ENCODE results near the gene MAN1B1.

The MAN1B1 gene

DNA sequence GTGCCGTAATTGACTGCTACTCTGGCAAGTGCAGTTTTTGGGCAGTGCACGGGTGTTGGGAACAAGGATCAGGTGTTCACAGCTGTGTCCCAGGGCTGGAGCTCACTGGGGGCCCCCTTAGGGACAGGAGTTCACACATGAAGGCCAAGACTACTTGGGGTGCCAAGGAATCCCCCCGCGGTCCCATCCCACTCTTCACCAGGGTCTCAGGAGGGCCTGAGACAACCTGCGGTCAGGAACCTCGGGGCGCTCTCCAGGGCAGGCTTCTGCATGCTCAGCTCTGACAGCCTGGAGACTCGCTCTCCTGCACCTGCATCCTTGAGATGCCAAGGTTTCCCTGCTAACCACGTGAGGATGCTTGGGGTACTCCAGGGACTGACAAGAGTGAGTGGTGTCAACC lies 2.3 kb upstream of the MAN1B1 start:
- no peak for DNase-seq

- DNase-seq = peak in 4 of 56 donors; percentile 30 to 50 (median 42)
Observed at GRCh38 chr9:137085920-137086530, 760 bp upstream of the MAN1B1 start.

GRCh38 chr9:137087409-137087925 lies 682 bp downstream of the MAN1B1 start:
- no peak for DNase-seq

DNA sequence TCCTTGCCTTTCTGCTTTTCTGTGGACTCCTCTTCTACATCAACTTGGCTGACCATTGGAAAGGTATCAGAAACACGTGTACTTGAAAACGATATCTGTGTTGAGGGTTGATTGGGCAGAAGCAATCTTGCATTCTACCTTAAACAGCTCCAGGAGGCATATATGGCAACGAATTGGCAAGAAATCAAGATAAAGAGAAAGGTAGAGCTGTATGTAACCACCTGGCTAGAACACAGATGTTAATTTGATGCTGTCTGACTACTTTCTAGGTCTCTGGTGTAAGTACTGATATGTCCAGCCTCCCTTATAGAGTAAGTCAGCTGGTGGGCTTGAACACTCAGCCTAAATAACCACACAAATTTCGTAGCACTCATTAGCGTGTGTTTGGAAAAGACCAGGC lies 1.3 kb downstream of the MAN1B1 start:
- no peak for DNase-seq

GRCh38 chr9:137089232-137089947 lies 2.6 kb downstream of the MAN1B1 start:
- DNase-seq = peak in 1 of 56 donors; percentile 21

DNA sequence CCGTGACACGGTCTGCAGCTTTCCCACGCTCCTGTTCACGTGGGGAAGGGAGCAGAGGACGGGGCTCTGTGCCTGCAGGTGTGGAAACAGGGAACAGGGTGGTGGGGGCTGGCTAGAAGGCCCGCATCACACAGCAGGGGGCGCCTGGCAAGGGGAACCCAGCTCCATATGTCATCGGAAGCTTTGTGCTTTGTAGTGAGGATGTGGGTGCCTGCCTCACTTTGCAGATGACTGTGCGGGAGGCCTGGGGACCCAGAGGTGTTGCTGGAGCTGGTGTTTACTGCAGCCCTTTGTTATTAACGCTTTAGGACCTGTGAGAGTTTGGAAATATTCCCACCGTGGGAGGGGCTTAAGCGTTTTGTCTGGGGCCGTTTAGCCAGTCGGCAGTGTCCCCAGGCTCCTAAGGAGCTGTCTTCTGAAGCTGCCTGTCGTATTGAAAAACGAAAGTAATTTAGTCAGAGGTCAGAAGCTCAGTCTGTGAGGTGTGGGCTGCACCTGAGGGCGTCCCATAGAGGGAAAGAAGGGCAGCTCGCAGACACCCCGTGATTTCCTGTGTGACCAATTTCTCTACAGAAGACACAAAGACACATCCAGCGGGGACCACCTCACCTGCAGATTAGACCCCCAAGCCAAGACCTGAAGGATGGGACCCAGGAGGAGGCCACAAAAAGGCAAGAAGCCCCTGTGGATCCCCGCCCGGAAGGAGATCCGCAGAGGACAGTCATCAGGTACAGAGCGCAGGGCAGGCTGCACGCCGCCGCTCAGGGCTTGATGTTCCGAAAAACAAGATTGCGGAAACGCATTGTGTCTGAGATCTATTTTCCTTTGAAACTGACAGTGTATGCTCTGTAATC lies 9.1 kb downstream of the MAN1B1 start:
- DNase-seq = peak in 1 of 56 donors; percentile 16

DNA sequence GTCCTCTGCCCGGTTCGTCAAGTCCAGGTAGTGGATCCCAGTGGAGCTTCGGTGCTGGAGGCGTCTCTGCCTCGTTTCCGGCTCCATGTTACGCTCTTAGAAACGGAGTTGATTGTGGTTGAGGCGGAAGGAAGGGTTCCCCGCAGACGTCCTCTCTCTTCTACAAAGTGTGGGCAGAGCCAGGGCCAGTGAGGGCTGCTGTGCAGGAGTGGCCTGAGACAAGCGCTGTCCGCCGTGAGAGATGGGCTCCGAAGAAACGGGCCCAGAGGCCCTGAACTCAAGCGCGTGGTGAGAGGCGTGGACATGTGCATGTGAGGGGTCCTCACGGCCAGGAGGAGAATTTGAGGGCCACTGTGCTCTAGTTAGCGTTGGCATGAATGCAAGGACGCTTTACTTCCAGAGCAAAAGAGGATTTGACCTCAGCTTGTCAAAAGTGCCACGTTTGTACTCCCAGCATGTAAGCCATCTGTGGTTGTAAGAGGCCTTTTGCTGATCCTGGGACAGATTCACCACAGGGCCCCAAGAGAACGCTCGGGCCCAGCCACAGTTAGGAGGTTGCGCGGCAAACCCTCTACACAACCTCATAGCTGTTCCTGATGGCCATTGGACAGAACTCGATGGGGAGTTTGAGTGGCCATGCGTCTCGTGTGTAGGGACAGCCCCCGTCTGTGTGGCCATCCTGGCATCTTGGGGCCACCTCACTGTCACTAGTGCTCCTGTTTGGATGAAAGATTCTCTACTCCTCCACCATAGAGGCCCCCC lies 10.2 kb downstream of the MAN1B1 start:
- no peak for DNase-seq

GRCh38 chr9:137097761-137098462 lies 11.1 kb downstream of the MAN1B1 start:
- DNase-seq = no peak

DNA sequence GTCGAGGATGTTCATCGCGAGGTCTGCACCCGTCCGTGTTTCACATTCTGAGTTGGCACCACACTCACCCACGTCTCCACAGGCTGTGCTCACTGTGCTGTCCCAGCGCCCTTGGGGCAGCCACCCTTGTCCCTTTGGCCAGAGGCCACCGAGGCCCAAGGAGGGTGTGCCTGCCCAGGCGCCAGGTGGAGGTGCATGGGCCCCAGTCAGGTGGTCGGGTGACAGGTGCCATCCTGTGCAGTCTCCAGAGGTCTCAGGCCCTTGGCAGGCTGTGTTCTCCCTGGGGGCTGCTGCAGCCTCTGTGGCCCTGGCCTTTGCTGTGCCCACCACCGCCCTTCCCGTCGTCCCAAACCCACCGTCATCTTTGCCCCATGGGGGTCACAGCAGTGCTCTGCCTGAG lies 12.4 kb downstream of the MAN1B1 start:
- no peak for DNase-seq

- DNase-seq = no peak
Observed at GRCh38 chr9:137103206-137103999, 16.6 kb downstream of the MAN1B1 start.

DNA sequence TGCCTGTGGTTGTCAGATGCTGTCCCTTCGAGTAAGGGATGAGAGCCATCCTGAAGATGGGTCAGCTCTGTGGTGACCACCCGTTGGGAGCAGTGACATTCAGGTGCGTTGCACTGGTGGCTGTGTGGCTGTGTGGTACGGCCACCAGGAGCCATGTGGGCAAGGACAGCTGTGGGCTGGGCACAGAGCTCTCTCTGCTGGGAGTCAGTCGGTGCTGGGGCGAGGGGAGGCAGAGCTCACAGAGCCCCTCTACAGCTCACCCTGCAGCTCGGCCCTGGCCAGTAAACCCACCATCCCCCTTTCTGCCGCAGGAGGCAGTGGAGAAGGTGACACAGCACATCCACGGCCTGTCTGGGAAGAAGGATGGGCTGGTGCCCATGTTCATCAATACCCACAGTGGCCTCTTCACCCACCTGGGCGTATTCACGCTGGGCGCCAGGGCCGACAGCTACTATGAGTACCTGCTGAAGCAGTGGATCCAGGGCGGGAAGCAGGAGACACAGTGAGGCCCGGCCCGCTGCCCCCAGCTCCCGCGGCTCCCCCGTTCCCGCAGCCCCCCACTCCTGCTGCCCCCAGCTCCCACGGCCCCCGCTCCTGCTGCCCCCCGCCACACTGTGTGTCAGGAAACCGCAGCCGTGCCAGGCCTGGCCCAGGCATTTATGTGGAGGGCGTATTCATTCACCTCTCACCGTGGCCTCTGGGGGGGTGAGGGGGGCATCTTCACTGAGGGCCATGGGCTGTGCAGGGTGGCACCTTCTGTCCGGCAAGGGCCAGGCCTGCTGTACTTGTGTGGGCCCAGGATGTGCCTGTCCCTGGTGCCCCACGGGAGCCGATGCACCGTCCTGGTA lies 19.3 kb downstream of the MAN1B1 start:
- DNase-seq = no peak

DNA sequence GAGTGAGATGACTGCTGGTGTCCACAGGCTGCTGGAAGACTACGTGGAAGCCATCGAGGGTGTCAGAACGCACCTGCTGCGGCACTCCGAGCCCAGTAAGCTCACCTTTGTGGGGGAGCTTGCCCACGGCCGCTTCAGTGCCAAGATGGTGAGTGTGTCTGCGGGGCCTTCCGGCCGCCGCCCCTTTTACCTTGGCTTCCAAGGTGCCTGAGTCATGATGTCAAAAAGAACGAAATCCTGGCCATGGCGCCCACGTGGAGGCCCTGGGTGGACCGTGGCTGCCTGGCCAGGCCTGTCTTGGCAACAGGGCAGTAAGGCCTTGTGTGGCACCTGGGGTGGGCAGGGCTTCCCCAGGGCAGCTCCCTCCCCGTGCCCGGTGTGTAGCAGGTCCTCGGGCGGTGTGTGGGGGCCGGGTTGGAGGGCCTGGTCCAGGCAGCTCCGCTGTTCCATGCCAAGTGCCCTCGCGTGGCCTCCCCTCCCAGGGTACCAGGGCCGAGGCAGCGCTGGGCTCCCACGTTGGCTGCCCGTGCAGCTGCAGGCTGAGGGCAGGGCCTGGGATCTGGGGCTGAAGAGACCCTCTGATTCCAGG lies 20.0 kb downstream of the MAN1B1 start:
- no peak for DNase-seq

GRCh38 chr9:137107312-137107921 lies 20.6 kb downstream of the MAN1B1 start:
- no peak for DNase-seq

GRCh38 chr9:137107982-137108381 lies 21.2 kb downstream of the MAN1B1 start:
- no peak for DNase-seq

GRCh38 chr9:137108608-137109249 lies 21.9 kb downstream of the MAN1B1 start:
- DNase-seq = no peak

DNA sequence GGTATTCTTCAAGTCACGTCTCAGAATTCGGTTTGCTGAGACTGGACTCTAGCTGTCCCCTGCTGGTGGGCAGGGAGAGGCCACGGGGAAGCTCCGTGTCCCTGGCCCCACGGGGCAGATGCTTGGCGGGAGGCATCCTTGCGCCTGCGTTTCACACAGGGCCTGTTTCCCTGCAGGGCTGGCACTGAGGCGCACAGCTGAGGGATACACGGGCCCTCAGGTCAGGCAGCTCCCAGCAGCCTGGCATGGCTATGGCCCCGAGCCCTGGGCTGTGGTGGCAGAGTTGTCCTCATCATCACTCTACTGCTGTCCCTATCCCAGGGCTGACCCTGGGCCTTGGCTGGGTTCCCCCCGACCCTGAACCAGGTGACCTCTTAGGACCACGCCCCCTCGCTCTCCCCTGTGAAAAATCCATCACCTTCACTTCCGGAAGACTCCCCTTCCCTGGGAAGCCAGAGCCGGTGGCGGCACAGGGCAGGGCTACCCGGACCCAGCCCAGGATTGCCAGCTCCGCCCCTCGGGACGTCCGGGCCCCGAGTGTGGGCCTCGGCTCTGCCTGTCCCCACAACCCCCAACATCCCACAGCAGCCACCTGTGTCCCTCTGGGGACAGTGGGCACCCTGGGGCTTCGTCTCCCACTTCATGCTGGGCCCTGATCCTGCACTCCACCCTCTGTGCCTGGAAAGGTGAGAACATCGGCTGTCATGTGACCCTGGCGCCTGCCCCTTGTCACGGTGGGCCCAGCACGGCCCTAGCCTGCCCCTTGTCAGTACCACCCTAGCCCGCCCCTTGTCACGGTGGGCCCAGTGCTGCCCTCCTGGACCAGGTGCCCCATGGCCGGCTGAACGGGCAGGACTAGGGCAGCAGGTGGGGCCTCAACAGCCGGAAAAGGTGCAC lies 22.7 kb downstream of the MAN1B1 start:
- DNase-seq = no peak
